Loucy (cell line): ENCODE results near the gene APLP1.

Source experiments
- EZH2phosphoT487 ChIP-seq: fragments of 200-600 bp; IDR thresholded peaks from 2 replicates; pipeline ENCODE4 v1.6.1; 2018; ENCODE audit warnings: antibody characterized with exemption, mild to moderate bottlenecking, moderate library complexity, borderline replicate concordance
- TF ChIP-seq, protein P1 (sequence below): fragments of 200-600 bp; sonication (generic); conservative IDR thresholded peaks from 2 replicates; pipeline ENCODE4 v1.5.1; 2014; ENCODE audit warnings: mild to moderate bottlenecking, antibody characterized with exemption, low read length

DNA sequence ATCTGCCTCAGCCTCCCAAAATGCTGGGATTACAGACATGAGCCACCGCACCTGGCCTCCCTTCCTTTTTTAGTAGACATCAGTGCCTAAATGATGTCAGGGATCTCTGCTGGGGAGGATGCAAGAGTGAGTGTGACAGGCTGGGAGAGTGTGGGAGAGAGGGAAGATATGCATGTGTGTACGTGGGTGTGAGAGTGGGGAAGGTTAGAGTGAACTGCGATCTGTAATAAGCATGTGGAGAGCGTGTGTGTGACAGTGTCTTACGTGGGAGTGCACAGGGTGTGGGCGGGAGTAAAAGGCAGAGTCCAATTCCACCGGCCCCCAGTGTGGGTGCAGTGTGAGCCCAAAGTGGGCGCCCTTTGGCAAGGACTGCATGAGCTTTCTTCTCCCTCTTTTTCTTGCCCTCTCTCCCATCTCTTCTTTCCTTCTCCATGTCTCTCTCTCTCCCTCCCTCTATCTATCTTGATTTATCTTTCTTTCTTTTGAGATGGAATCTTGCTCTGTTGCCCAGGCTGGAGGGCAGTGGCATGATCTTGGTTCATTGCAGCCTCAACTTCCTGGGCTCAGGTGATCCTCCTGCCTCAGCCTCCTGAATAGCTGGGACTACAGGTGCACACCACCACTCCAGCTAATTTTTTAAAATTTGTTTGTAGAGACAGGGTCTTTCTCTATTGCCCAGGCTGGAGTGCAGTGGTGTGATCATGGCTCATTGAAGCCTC lies 15.2 kb upstream of the APLP1 start:
- TF ChIP-seq, protein P1, sequence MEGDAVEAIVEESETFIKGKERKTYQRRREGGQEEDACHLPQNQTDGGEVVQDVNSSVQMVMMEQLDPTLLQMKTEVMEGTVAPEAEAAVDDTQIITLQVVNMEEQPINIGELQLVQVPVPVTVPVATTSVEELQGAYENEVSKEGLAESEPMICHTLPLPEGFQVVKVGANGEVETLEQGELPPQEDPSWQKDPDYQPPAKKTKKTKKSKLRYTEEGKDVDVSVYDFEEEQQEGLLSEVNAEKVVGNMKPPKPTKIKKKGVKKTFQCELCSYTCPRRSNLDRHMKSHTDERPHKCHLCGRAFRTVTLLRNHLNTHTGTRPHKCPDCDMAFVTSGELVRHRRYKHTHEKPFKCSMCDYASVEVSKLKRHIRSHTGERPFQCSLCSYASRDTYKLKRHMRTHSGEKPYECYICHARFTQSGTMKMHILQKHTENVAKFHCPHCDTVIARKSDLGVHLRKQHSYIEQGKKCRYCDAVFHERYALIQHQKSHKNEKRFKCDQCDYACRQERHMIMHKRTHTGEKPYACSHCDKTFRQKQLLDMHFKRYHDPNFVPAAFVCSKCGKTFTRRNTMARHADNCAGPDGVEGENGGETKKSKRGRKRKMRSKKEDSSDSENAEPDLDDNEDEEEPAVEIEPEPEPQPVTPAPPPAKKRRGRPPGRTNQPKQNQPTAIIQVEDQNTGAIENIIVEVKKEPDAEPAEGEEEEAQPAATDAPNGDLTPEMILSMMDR: no peak
- TF ChIP-seq EZH2phosphoT487: no peak
